ENCODE measurements around the gene MRPS26.
"Not testable (repeated sequence)": the region's sequence is repeated elsewhere in the genome, so short reads cannot be mapped to it uniquely, and the experiment has no call there.

Gene MRPS26

GRCh38 chr20:3043322-3043721, 2.5 kb upstream of the MRPS26 start, which contains the start of gene GNRH2:
Gene GNRH2, plus strand, starts transcription at chr20:3043622. Its CDS starts 793 bp downstream, at chr20:3044415.
- no peak for DNase-seq

- DNase-seq, result no peak
These were observed 1.4 kb upstream of the MRPS26 start for GRCh38 chr20:3044336-3044965.

DNA sequence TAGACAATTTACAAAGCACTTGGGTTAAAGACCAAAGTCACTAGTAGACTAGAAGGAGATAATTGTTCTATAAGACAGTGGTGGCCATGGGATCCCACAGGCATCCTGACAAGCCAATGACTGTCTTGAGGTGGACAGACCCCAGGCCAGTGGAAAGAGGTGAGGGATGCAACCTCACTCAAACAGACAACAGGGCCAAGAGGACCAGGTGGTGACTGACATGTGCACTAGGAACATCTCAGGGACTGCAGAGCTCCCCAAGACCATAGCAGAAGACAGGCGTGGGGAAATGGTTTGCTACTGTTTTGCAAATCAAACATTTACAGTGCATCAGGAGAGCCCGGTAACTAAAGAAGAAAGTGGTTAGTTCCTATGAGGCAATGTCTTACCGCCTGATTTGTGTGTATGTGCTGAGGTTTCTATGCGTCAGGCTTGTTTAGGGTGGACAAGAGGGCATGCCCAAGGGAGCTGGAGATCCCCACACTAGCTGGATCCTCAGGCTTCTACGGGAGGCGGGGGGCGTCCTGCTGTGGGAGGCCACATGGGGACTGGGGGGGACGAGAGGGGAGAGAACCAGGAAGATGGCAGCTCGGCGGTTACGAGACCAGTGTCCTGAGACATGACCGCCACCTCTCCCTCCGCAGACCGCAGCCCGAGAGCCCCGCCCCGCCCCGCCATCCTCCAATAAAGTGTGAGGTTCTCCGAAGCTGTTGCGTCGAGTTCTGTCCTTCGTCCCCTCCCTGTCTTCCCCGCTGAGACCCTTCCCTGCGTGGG, 623 bp upstream of the MRPS26 start:
- peak; percentile 75 for DNase-seq

- peak; percentile 94 for DNase-seq
These were observed 1.0 kb downstream of the MRPS26 start for GRCh38 chr20:3046677-3047462.

GRCh38 chr20:3047486-3048419, 1.9 kb downstream of the MRPS26 start:
- DNase-seq, result no peak

DNA sequence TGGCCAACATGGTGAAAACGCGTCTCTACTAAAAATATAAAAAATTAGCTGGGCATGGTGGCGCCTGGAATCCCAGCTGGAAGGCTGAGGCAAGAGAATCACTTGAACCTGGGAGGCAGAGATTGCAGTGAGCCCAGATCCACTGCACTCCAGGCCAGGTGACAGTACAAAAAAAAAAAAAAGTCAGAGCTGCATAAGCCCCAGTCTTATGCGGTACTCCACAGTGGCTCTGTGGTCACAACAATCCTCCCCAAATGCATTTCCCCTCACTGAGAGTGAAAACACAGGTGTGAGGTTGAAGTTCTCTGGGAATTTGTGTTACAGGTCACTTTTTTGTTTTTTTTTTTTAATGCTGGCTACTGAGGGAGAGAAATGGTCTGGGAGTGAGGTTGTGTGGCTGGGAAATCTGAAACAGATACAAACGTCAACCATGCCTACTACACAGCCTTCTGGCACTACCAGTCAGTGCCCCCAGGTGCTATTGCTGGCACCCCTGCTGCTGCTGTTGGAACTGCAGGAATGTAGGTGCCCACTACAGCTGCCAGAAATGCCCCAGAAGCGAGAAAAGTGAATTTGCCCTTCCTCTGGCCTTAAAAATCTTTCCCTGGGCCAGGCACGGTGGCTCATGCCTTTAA, 5.7 kb downstream of the MRPS26 start:
- no peak for DNase-seq

DNA sequence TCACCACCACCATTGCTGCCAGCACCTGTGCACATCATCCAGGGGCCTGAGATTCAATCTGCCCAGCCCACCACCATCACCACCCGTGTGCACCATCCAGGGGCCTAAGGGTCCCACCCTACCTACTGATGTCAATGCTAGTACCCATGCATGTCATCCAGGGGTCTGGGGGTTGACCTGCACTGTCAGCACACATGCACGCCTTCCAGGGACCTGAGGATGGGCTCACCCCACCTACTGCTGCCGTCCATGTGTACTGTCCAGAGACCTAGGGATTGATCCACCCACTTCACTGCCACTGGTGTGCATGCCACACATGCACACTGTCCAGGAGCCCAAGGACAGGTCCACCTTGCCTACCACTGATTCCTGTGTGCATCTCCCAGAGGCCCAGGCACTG, 13.6 kb downstream of the MRPS26 start:
- no peak for DNase-seq

GRCh38 chr20:3064119-3064518, 18.3 kb downstream of the MRPS26 start:
- DNase-seq, result not testable (repeated sequence)

DNA sequence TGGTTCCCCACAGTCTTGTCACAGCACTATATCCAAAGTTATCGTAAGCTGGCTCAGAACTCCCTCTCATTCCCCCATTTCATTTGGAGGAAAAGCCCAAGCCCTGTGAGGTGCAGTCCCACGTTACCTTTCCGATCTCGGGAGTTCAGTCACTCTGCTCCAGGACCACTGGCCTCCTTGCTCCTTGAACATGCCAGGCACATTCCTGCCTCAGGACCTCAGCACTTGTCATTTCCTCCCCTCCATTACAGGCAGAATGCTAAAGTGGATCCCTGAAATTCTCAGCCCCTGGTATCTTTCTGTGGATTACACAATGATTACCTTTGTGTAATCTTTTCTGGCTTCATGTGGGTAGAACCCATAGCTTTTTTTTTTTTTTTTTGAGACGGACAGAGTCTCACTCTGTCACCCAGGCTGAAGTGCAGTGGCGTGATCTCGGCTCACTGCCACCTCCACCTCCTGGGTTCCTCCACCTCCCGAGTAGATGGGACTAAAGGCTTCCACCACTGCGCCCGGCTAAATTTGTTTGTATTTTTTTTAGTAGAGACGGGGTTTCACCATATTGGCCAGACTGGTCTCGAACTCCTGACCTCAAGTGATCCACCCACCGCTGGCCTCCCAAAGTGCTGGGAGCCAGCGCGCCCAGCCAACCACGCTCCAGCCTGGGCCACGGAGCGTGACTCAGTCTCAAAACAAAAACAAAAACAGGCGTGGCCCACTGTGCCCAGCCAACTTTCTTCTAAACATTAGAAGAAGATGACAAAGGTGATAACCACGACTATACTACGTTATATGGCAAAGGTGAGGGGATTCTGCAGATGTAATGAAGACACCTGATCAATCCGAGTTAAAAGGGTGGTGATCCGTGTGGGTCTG, 21.5 kb downstream of the MRPS26 start:
- DNase-seq, result no peak

DNA sequence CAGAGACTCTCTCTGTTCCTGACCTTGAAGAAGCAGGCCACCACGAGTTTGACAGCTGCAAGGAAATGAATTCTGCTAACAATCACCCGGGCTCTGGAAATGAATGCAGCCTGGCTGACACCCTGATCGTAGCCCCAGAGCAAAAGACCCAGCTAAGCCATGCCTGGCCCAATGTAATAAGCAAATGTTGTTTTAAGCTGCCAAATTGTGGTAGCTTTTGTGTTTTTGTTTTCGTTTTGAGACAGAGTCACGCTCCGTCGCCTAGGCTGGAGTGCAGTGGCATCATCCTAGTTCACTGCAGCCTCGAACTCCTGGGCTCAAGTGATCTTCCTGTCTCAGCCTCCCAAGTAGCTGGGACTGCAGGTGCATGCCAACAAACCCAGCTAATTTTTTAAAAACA, 22.2 kb downstream of the MRPS26 start:
- no peak for DNase-seq

DNA sequence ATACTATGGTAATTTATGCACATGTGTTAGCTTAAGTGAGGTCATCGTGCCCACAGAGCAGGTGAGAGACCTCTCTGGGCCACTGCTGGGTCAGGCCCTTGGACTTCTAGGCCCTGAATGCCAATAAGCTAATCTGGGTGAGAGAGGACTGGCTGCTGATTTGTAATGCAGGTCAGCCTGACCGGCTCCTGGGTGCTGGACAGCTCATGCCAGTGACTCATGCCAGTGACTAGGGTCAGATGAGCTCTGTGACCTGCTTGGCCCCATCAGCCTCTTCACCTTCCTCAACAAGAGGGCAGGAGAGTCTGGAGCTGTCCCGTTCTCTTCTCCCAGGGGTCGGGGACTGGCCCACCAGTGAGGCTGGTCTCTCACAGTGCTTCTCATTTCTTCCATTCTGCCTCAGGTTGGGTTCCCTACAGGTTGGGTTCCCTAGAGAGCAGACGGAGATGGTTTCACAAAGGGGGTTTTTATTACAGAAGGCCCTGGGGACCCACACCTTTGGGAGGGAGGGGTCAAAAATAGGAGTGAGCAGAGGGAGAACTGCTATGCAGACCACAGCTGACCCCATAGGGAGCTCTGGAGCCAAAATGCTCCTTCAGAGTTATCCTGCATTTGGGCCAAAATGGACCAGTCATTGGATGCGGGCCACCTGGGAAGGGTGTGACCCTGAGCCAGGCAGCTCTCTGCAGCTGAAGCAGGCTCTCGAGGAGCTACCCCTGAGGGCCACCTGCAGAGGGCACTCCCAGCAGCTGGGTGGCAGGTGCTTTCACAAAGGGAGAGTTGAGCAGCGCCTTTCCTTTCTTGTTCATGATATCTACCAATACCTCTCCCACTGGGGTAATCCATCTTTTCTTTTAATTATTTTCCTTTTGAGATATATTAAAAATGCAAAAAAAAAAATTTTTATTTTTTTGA, 23.4 kb downstream of the MRPS26 start:
- DNase-seq, result peak; percentile 9

DNA sequence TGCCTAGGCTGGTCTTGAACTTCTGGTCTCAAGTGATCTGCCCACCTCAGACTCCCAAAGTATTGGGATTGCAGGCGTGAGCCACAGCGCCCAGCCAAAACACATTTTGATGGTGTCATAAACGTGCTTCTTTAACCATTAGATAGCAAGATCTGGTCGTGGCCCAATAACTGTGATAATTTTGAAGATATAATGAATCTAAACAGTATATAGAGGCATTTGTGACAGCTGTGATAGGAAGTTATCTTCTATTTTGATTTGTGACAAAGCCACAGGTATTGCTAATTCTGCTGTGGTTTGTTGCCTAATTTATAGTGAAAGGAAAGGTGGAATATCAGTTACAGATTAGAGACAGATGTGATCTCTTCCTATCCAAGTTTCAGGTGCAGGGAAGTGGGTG, 24.9 kb downstream of the MRPS26 start:
- DNase-seq, result no peak

GRCh38 chr20:3071266-3071609, 25.4 kb downstream of the MRPS26 start:
- DNase-seq, result no peak

GRCh38 chr20:3071610-3072529, 26.0 kb downstream of the MRPS26 start, which contains the start of gene OXT:
Gene OXT, plus strand, starts transcription at chr20:3071620. Its CDS starts 36 bp downstream, at chr20:3071656.
- DNase-seq, result no peak

GRCh38 chr20:3072530-3073250, 26.8 kb downstream of the MRPS26 start:
- no peak for DNase-seq

- DNase-seq, result not testable (repeated sequence)
These were observed 27.4 kb downstream of the MRPS26 start for GRCh38 chr20:3073251-3073643.

GRCh38 chr20:3074812-3075211, 29.0 kb downstream of the MRPS26 start:
- no peak for DNase-seq

DNA sequence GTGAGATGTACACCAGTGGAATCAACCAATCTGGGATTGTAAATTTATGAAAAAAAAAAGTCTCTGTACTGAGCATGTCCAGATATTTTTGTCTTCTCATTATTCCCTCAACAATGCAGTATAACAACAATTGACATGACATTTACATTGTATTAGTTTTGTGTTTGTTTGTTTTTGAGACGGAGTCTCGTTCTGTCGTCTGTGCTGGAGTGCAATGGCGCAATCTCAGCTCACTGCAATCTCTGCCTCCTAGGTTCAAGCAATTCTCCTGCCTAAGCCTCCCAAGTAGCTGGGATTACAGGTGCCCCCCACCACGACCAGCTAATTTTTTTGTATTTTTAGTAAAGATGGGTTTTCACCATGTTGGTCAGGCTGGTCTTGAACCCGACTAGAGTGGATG, 29.5 kb downstream of the MRPS26 start:
- not testable (repeated sequence) for DNase-seq

Data from NCI-H526 treated with DMSO at 0.1 percent for 48 hours (cell line).